H1 (cell line): ENCODE data around the gene GPX4. TPM values are rescaled to one million over a fixed set of nuclear protein-coding genes. Genes with fewer than 3 reads are reported as not detected.

ENCODE experiments used
- CTCF ChIA-PET: fragments of 300-600 bp; sonication (Branson Sonifier 250); formaldehyde crosslinking; loops from one replicate; lab custom pipeline; 2021; ENCODE audit not compliant: partially characterized antibody; lab: Charles Lee
- POLR2A ChIA-PET: fragments of 300-600 bp; sonication (Branson Sonifier 250); formaldehyde crosslinking; loops from one replicate; lab custom pipeline; 2021; ENCODE audit warnings: inconsistent platforms; ENCODE audit not compliant: partially characterized antibody; lab: Charles Lee
- DNase-seq, 2 experiments: peaks; one replicate each; pipeline versions ENCODE4 v3.0.0 to v3.0.0-alpha.2; 2010 to 2022; ENCODE audit warnings: low spot score in 2 of 2, low read depth in 1 of 2, mixed read lengths in 1 of 2
- FAIRE-seq: peaks from 2 replicates; lab custom pipeline; 2011; peaks lifted over from hg19 to GRCh38; lab: Jason Lieb, UNC
- H2AFZ ChIP-seq: 2 replicates; pipeline ENCODE4 v1.8.1; 2012; ENCODE audit warnings: low read length, inconsistent platforms
- H2AK5ac ChIP-seq: 2 replicates; pipeline ENCODE4 v1.6.1; 2013; ENCODE audit warnings: low read depth, low read length
- H2BK120ac ChIP-seq: replicated peaks from 2 replicates; pipeline ENCODE3; 2013; ENCODE audit warnings: low read depth, low read length, inconsistent platforms
- H2BK12ac ChIP-seq: 2 replicates; pipeline ENCODE4 v1.6.1; 2013; ENCODE audit warnings: low read depth, low read length
- H2BK15ac ChIP-seq: 2 replicates; pipeline ENCODE4 v1.6.1; 2013; ENCODE audit warnings: low read length
- H2BK20ac ChIP-seq: 2 replicates; pipeline ENCODE4 v1.6.1; 2013; ENCODE audit warnings: low read length
- H2BK5ac ChIP-seq: 2 replicates; pipeline ENCODE4 v1.6.1; 2013; ENCODE audit warnings: low read depth, low read length
- H3K14ac ChIP-seq: 2 replicates; pipeline ENCODE4 v1.6.1; 2013; ENCODE audit warnings: inconsistent platforms; ENCODE audit not compliant: insufficient read length
- H3K18ac ChIP-seq: 2 replicates; pipeline ENCODE4 v1.6.1; 2013; ENCODE audit warnings: low read length; ENCODE audit errors: extremely low read depth
- H3K23ac ChIP-seq: 2 replicates; pipeline ENCODE4 v1.6.1; 2013; ENCODE audit warnings: inconsistent platforms; ENCODE audit not compliant: insufficient read length
- H3K23me2 ChIP-seq: 2 replicates; pipeline ENCODE4 v1.6.1; 2013; ENCODE audit warnings: low read depth, low read length
- H3K27ac ChIP-seq: 2 replicates; pipeline ENCODE4 v1.6.1; 2011; ENCODE audit warnings: low read depth, low read length, inconsistent platforms
- H3K27me3 ChIP-seq, 4 experiments: replicated peaks in 1 of 4; 1 replicate in 1 of 4; 2 replicates in 3 of 4; pipeline versions ENCODE4 v1.6.1 to v1.8.1; 2011 to 2013; ENCODE audit warnings: low read length in 3 of 4, mild to moderate bottlenecking in 3 of 4, inconsistent platforms in 2 of 4, mixed read lengths in 2 of 4, moderate library complexity in 1 of 4; ENCODE audit not compliant: control insufficient read depth in 3 of 4, insufficient read depth in 3 of 4; ENCODE audit errors: extremely low read depth in 1 of 4
- H3K36me3 ChIP-seq, 4 experiments: 2 replicates each; pipeline versions ENCODE4 v1.6.1 to v1.8.1; 2011 to 2013; ENCODE audit warnings: mild to moderate bottlenecking in 4 of 4, low read length in 3 of 4, moderate library complexity in 2 of 4, control low read depth in 1 of 4, inconsistent platforms in 1 of 4; ENCODE audit not compliant: insufficient read depth in 4 of 4, control insufficient read depth in 2 of 4
- H3K4ac ChIP-seq: replicated peaks from 2 replicates; pipeline ENCODE3; 2013; ENCODE audit warnings: low read length, low read depth, mixed read lengths, inconsistent platforms; ENCODE audit not compliant: insufficient read length
- H3K4me1 ChIP-seq, 4 experiments: replicated peaks in 1 of 4; 1 replicate in 1 of 4; 2 replicates in 3 of 4; pipeline versions ENCODE4 v1.6.1 to v1.8.1; 2011 to 2013; ENCODE audit warnings: low read length in 3 of 4, inconsistent platforms in 2 of 4, mixed read lengths in 1 of 4; ENCODE audit not compliant: insufficient read depth in 4 of 4, control insufficient read depth in 3 of 4
- H3K4me2 ChIP-seq, 2 experiments: 2 replicates each; pipeline versions ENCODE4 v1.6.1 to v1.8.1; 2011 to 2013; ENCODE audit warnings: low read depth in 2 of 2, low read length in 2 of 2, control low read depth in 1 of 2, inconsistent platforms in 1 of 2, mild to moderate bottlenecking in 1 of 2; ENCODE audit not compliant: insufficient read depth in 1 of 2
- H3K4me3 ChIP-seq, 4 experiments: fragments of 200-600, 300-600 bp in 1 of 4; sonication (generic), shearing (Covaris generic), sonication (Bioruptor Twin) in 1 of 4; 2 replicates each; pipeline versions ENCODE4 v1.5.1 to v1.8.1; 2011 to 2016; ENCODE audit warnings: low read length in 4 of 4, low read depth in 3 of 4, control low read depth in 2 of 4, inconsistent platforms in 2 of 4, mild to moderate bottlenecking in 2 of 4, mixed read lengths in 1 of 4, moderate library complexity in 1 of 4; ENCODE audit not compliant: insufficient read depth in 2 of 4; ENCODE audit errors: extremely low read depth in 1 of 4
- H3K56ac ChIP-seq: replicated peaks from 2 replicates; pipeline ENCODE3; 2013; ENCODE audit warnings: low read depth, mild to moderate bottlenecking, mixed read lengths, low read length, inconsistent platforms; ENCODE audit not compliant: insufficient read length
- H3K79me1 ChIP-seq: 2 replicates; pipeline ENCODE4 v1.6.1; 2013; ENCODE audit warnings: low read depth, low read length, control low read depth
- H3K79me2 ChIP-seq, 2 experiments: 2 replicates each; pipeline versions ENCODE4 v1.6.1 to v1.8.1; 2012 to 2013; ENCODE audit warnings: low read length in 2 of 2, mild to moderate bottlenecking in 2 of 2, inconsistent platforms in 1 of 2; ENCODE audit not compliant: insufficient read depth in 2 of 2, control insufficient read depth in 1 of 2
- H3K9ac ChIP-seq, 4 experiments: replicated peaks in 1 of 4; 1 replicate in 1 of 4; 2 replicates in 3 of 4; pipeline versions ENCODE4 v1.6.1 to v1.8.1; 2011 to 2013; ENCODE audit warnings: low read depth in 3 of 4, low read length in 3 of 4, control low read depth in 2 of 4, mild to moderate bottlenecking in 2 of 4, moderate library complexity in 2 of 4, inconsistent platforms in 1 of 4; ENCODE audit errors: extremely low read depth in 1 of 4
- H3K9me3 ChIP-seq, 2 experiments: 2 replicates each; pipeline versions ENCODE4 v1.6.1 to v1.8.1; 2012 to 2013; ENCODE audit warnings: mild to moderate bottlenecking in 2 of 2, moderate library complexity in 2 of 2, control low read depth in 1 of 2, inconsistent platforms in 1 of 2, low read depth in 1 of 2, low read length in 1 of 2, mixed read lengths in 1 of 2; ENCODE audit not compliant: insufficient read depth in 2 of 2
- H4K20me1 ChIP-seq, 2 experiments: replicated peaks in 1 of 2; 2 replicates each; pipeline versions ENCODE3 to v1.8.1; 2011 to 2013; ENCODE audit warnings: inconsistent platforms in 2 of 2, low read length in 2 of 2, mild to moderate bottlenecking in 1 of 2; ENCODE audit not compliant: insufficient read depth in 2 of 2, control insufficient read depth in 1 of 2
- H4K5ac ChIP-seq: 2 replicates; pipeline ENCODE4 v1.6.1; 2013; ENCODE audit warnings: low read length, low read depth, mixed read lengths, inconsistent platforms; ENCODE audit not compliant: insufficient read length
- H4K8ac ChIP-seq: 2 replicates; pipeline ENCODE4 v1.8.0; 2013; ENCODE audit warnings: mild to moderate bottlenecking, moderate library complexity, low read length, inconsistent platforms; ENCODE audit not compliant: insufficient read depth; ENCODE audit errors: extremely low read depth
- H4K91ac ChIP-seq: replicated peaks from 2 replicates; pipeline ENCODE3; 2013; ENCODE audit warnings: low read length, mixed read lengths, inconsistent platforms; ENCODE audit not compliant: insufficient read length
- ASH2L ChIP-seq: fragments of 200-600, 300-600 bp; sonication (generic); IDR thresholded peaks from one replicate; pipeline ENCODE4 v1.7.1; 2017; ENCODE audit warnings: low read length
- HDAC6 ChIP-seq: IDR thresholded peaks from one replicate; pipeline ENCODE4 v1.7.1; 2012; ENCODE audit warnings: low read depth, mild to moderate bottlenecking, inconsistent platforms, low read length, moderate library complexity
- JUND ChIP-seq: IDR thresholded peaks from 2 replicates; pipeline ENCODE4 v1.6.1; 2011; ENCODE audit warnings: mild to moderate bottlenecking, improper control_type of control experiment, low read length
- NRF1 ChIP-seq: IDR thresholded peaks from 2 replicates; pipeline ENCODE4 v1.6.1; 2011; ENCODE audit warnings: mild to moderate bottlenecking, low read depth, low read length, improper control_type of control experiment
- RNF2 ChIP-seq: fragments of 200-900, 300-1000 bp; sonication (generic); IDR thresholded peaks from 2 replicates; pipeline ENCODE4 v1.7.1; 2016; ENCODE audit warnings: borderline replicate concordance, low read depth, mild to moderate bottlenecking, antibody characterized with exemption, low read length; ENCODE audit not compliant: poor library complexity, severe bottlenecking; ENCODE audit errors: missing control alignments
- SAP30 ChIP-seq: fragments of 300-600 bp; sonication (generic); IDR thresholded peaks from 2 replicates; pipeline ENCODE4 v1.7.1; 2012; ENCODE audit warnings: low read length, moderate library complexity, mild to moderate bottlenecking, inconsistent platforms; ENCODE audit not compliant: insufficient read depth, insufficient replicate concordance
- SIRT6 ChIP-seq: IDR thresholded peaks from one replicate; pipeline ENCODE4 v1.7.1; 2012; ENCODE audit warnings: low read length, inconsistent platforms
- TBP ChIP-seq: IDR thresholded peaks from 2 replicates; pipeline ENCODE4 v1.6.1; 2011; ENCODE audit warnings: low read depth, low read length, improper control_type of control experiment
- WGBS, 2 experiments: shearing (Covaris generic) in 1 of 2; methylation state at CpG; one replicate each; pipeline versions ENCODE4 v1.1.6 to v1.1.7; 2013 to 2015; ENCODE audit warnings: low lambda C conversion rate in 2 of 2, mixed read lengths in 2 of 2, inconsistent platforms in 1 of 2, low coverage in 1 of 2, missing lambda C conversion rate in 1 of 2; ENCODE audit not compliant: insufficient replicate concordance in 2 of 2, insufficient coverage in 1 of 2, insufficient read length in 1 of 2; ENCODE audit errors: extremely low coverage in 1 of 2, missing lambda C conversion rate in 1 of 2; 5-methylcytosine and 5-hydroxymethylcytosine counted together
- polyA plus RNA-seq, 7 experiments: library from polyadenylated mRNA; depleted of rRNA in 3 of 7; stranded (reverse) in 5 of 7; unstranded in 2 of 7; fragments of >200 nt in 5 of 7; fragments of 200-250 nt in 2 of 7; gene quantifications; 1 replicate in 5 of 7; 2 replicates in 1 of 7; 4 replicates in 1 of 7; pipeline versions ENCODE4 v1.2.1 to v1.2.3, GENCODE V29; 2011 to 2013; ENCODE audit warnings: missing spikeins in 2 of 7, mixed read lengths in 2 of 7
- total RNA-seq: library from RNA; stranded (reverse); fragmentation: NEBNext Ultra II Directional; extraction: Animal tissue kit (Norgen Biotek cat#: 25700); gene quantifications from 2 replicates; pipeline ENCODE4 v1.2.1, GENCODE V29; 2021
- TF ChIP-seq, protein P1 (sequence below): IDR thresholded peaks from 2 replicates; pipeline ENCODE4 v1.6.1; 2011; ENCODE audit warnings: low read depth, mild to moderate bottlenecking, low read length; ENCODE audit not compliant: insufficient read depth

GPX4 gene
- total and polyA plus RNA-seq, 2 of the 8 experiments (the other 6 are each of a cell fraction or from before 2014, with no cell fraction given), result 342 to 693 TPM

DNA sequence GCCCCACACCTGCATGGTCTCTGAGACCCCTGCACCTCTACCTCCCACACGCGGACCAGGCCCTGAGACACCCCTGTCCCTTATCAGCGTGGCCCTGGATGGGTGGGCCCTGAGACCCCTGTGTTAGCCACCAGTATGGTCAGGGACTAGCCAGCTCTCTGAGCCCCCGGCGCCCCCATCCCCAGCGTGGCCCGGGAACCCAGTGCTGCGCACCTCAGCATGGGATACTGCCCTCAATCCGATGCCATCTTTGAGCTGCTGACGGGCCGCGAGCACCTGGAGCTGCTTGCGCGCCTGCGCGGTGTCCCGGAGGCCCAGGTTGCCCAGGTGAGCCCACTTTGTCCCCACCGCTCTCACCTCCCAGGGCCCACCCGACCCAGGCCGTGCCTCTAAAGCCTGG, 41.8 kb upstream of the GPX4 start:
- no peak overlapping the region for H4K5ac ChIP-seq
- TF ChIP-seq, protein P1, sequence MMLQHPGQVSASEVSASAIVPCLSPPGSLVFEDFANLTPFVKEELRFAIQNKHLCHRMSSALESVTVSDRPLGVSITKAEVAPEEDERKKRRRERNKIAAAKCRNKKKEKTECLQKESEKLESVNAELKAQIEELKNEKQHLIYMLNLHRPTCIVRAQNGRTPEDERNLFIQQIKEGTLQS, result no peak
- TF ChIP-seq ASH2L (no peak), RNF2 (no peak), NRF1 (no peak), TBP (no peak), SIRT6 (no peak), SAP30 (no peak), JUND (no peak), HDAC6 (no peak)
- H2AK5ac ChIP-seq, result no peak overlapping the region
- H2AFZ ChIP-seq, result no peak overlapping the region
- no peak overlapping the region for H3K18ac ChIP-seq
- ChIA-PET CTCF (interaction anchor here (0.6 to 1.5 kb wide), 3 partner anchors 23 to 883 kb away, joined by 3 to 4 read pairs (median 3); partner anchors contain the start of gene ABCA7), POLR2A (interaction anchor here (1.2 to 6.9 kb wide), 5 partner anchors 11 to 33 kb away, joined by 4 to 97 read pairs (median 6); partner anchors contain the start of gene CNN2)
- no peak overlapping the region for H2BK120ac ChIP-seq
- H3K56ac ChIP-seq, result no peak overlapping the region
- no peak overlapping the region for H4K8ac ChIP-seq
- peaks cover 0 to 27% (median 15%) of the 10 kb centered on the region in 4 experiments; a peak in 6 of 7 replicates for H3K4me1 ChIP-seq
- 0 out of 2 replicates have a peak overlapping the region, but pooled peaks have one; percentile 9 for H2BK20ac ChIP-seq
- peaks cover 8% of the 10 kb centered on the region; the same call in 1 of the 2 replicates for H3K23me2 ChIP-seq
- no peak overlapping the region for H3K4ac ChIP-seq
- no peak overlapping the region for H2BK15ac ChIP-seq
- WGBS, 2 experiments, result 97% methylated on average over 14 of the region's 20 CpGs; no CpG with 5 or more reads in 1 of the 2 experiments
- H3K23ac ChIP-seq, result no peak overlapping the region
- H3K4me2 ChIP-seq, result no peak overlapping the region
- H3K9ac ChIP-seq, result no peak overlapping the region
- no peak overlapping the region for H4K91ac ChIP-seq
- DNase-seq (no peak), FAIRE-seq (no peak)
- H4K20me1 ChIP-seq, result peaks cover 0 to 7% of the 10 kb centered on the region in 2 experiments
- no peaks in the 10 kb centered on the region for H3K79me1 ChIP-seq
- H2BK5ac ChIP-seq, result peak overlapping the region; percentile 8
- H3K79me2 ChIP-seq, result no peaks in the 10 kb centered on the region
- H3K36me3 ChIP-seq, result peaks cover 0 to 23% (median 6%) of the 10 kb centered on the region in 4 experiments; a peak in 4 of 8 replicates
- no peak overlapping the region for H2BK12ac ChIP-seq
- H3K27ac ChIP-seq, result no peak overlapping the region
- H3K9me3 ChIP-seq, result peaks cover 24 to 41% of the 10 kb centered on the region in 2 experiments
- no peak overlapping the region for H3K14ac ChIP-seq
- H3K4me3 ChIP-seq, result no peak overlapping the region
- H3K27me3 ChIP-seq, result peaks cover 0 to 21% (median 14%) of the 10 kb centered on the region in 4 experiments; a peak in 4 of 7 replicates
